GM18505 (cell line): ENCODE measurements around the gene TMEM72.
A peak's percentile ranks its signal among the peaks of the same experiment; 100 is the strongest.

ENCODE experiments used
- ATAC-seq: cut with Tn5 transposase; IDR thresholded peaks from one replicate; pipeline ENCODE4 v1.9.1; 2021; ENCODE audit not compliant: unreplicated experiment
- POLR2A ChIP-seq: IDR thresholded peaks from 4 replicates; pipeline ENCODE4 v1.6.1; 2011; ENCODE audit warnings: borderline replicate concordance; ENCODE audit not compliant: insufficient read depth, insufficient read length; ENCODE audit errors: extremely low read depth

TMEM72 gene

GRCh38 chr10:44970812-44971395 is 59.8 kb downstream of the TMEM72 start:
- TF ChIP-seq POLR2A = no peak
- no peak for ATAC-seq

GRCh38 chr10:44971434-44971833 is 60.3 kb downstream of the TMEM72 start:
- ATAC-seq = no peak
- TF ChIP-seq POLR2A = no peak

- no peak for TF ChIP-seq POLR2A
- ATAC-seq = no peak
Measured at GRCh38 chr10:44971935-44972757, 61.0 kb downstream of the TMEM72 start.

- TF ChIP-seq POLR2A = no peak
- ATAC-seq = no peak
Measured at GRCh38 chr10:44972874-44973306, 61.8 kb downstream of the TMEM72 start.

- ATAC-seq = no peak
- TF ChIP-seq POLR2A = no peak
Measured at GRCh38 chr10:44973323-44974081, 62.4 kb downstream of the TMEM72 start.

- no peak for ATAC-seq
- no peak for TF ChIP-seq POLR2A
Measured at GRCh38 chr10:44974082-44974627, 63.0 kb downstream of the TMEM72 start.

GRCh38 chr10:44974628-44975430 is 63.7 kb downstream of the TMEM72 start:
- peak; percentile 74 for ATAC-seq
- peak; percentile 55 for TF ChIP-seq POLR2A

- ATAC-seq = no peak
- no peak for TF ChIP-seq POLR2A
Measured at GRCh38 chr10:44975431-44976331, 64.5 kb downstream of the TMEM72 start.

- TF ChIP-seq POLR2A = no peak
- ATAC-seq = no peak
Measured at GRCh38 chr10:44976352-44977198, 65.4 kb downstream of the TMEM72 start.

- no peak for ATAC-seq
- no peak for TF ChIP-seq POLR2A
Measured at GRCh38 chr10:44977287-44978212, 66.4 kb downstream of the TMEM72 start.
